Sigmoid colon (tissue), 7 donors: ENCODE results near the gene TMEM184B. TPM values are rescaled to one million over a fixed set of nuclear protein-coding genes. Genes with fewer than 3 reads are reported as not detected.

Experiments
- DNase-seq: peaks from one replicate; pipeline ENCODE4 v3.0.0-alpha.2; 2019
- H3K27ac ChIP-seq, 4 donors: fragments of 200-600 bp; sonication (generic); one replicate each; pipeline ENCODE4 v1.5.1; 2016 to 2019; ENCODE audit warnings: mild to moderate bottlenecking in 1 of 4
- H3K27me3 ChIP-seq, 3 donors: fragments of 200-600 bp; sonication (generic); one replicate each; pipeline ENCODE4 v1.5.1; 2019; ENCODE audit warnings: mild to moderate bottlenecking in 1 of 3
- H3K36me3 ChIP-seq, 4 donors: fragments of 200-600 bp; sonication (generic); one replicate each; pipeline ENCODE4 v1.5.1; 2016 to 2019
- H3K4me1 ChIP-seq, 4 donors: fragments of 200-600 bp; sonication (generic); one replicate each; pipeline ENCODE4 v1.5.1; 2017 to 2019
- H3K4me3 ChIP-seq, 4 donors: fragments of 200-600 bp; sonication (generic); one replicate each; pipeline ENCODE4 v1.5.1; 2017 to 2019; ENCODE audit warnings: mild to moderate bottlenecking in 2 of 4, moderate library complexity in 1 of 4
- H3K9me3 ChIP-seq, 4 donors: fragments of 200-600 bp in 3 of 4; sonication (generic) in 3 of 4; one replicate each; pipeline versions ENCODE4 v1.5.1 to v1.6.1; 2013 to 2019
- EP300 ChIP-seq, 4 donors: sonication (generic); formaldehyde crosslinking; IDR thresholded peaks; one replicate each; pipeline ENCODE4 v1.6.1; 2017; ENCODE audit warnings: antibody characterized with exemption in 4 of 4
- POLR2A ChIP-seq, 2 donors: fragments of 450-650 bp; IDR thresholded peaks; one replicate each; pipeline ENCODE4 v1.6.1; 2016; ENCODE audit warnings: antibody characterized with exemption in 2 of 2, mild to moderate bottlenecking in 2 of 2, moderate library complexity in 2 of 2
- POLR2AphosphoS5 ChIP-seq, 4 donors: sonication (generic); formaldehyde crosslinking; IDR thresholded peaks; one replicate each; pipeline ENCODE4 v1.6.1; 2017; ENCODE audit warnings: antibody characterized with exemption in 4 of 4
- WGBS, 2 donors: extraction: QIAGEN DNeasy Blood & Tissue Kit; methylation state at CpG; one replicate each; pipeline ENCODE4 v1.1.7; 2013; 5-methylcytosine and 5-hydroxymethylcytosine counted together
- intact Hi-C: fragments of 100-400 bp; cut with DNase I; formaldehyde crosslinking; loops from one replicate; pipeline ENCODE4 v1.15.1; 2023
- polyA plus RNA-seq, 3 donors: library from polyadenylated mRNA; stranded (reverse); fragments of 200-250 nt; gene quantifications; one replicate each; pipeline ENCODE4 v1.2.3, GENCODE V29; 2013
- total RNA-seq, 4 donors: library from RNA; depleted of rRNA; stranded (reverse); fragments of >200 nt; gene quantifications; one replicate each; pipeline ENCODE4 v1.1.0, GENCODE V29; 2016
- TF ChIP-seq, protein P1 (sequence below), 4 experiments: fragments of 450-650 bp in 3 of 4; fragments of 200-600 bp in 1 of 4; IDR thresholded peaks; one replicate each; pipeline ENCODE4 v1.5.1; 2016 to 2019; ENCODE audit warnings: antibody characterized with exemption in 4 of 4, mild to moderate bottlenecking in 3 of 4, moderate library complexity in 2 of 4
- donor health status: healthy with polysubstance abuse.
- donor health status: Bipolar disorder and iron deficiency.
- donor health status: healthy.

TMEM184B gene
- total and polyA plus RNA-seq, 7 donors = 7.2 to 96.4 (median 42.6) TPM

DNA sequence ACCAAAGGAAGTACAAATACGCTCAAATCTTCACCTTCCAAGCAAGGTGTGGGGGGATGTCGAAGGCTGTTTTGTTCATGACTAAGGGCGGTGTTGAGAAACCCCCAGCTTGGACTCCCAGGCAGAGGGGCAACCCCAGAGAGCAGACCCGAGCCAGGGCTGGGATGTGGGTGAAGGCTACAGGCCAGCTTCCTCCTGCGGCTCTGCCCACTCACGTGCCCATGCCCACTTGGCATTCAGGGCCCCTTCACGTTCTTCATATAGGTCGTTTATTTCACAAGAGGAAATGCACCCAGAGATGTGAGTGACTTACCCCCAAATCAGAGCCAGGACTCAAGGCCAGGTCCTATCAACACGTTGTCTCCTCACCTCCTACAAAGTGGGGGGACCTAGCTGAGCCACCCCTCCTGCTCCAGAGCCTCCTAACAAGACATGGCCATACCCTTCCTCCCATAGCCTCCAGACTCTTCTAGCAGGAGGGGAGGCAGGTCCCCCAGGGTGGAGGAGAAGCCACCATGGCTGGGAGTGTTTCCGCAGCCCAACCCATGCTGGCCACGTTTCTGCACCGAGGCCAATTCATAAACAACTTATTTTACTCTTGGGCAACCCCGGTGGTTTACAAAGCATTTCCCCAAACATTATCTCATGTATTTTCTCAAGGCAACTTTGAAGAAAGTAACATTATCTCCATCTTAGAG, 22.0 kb downstream of the TMEM184B start:
- TF ChIP-seq POLR2A (IDR thresholded peaks at IDR 0.05) (no peak), EP300 (IDR thresholded peaks at IDR 0.05) (no peak), POLR2AphosphoS5 (IDR thresholded peaks at IDR 0.05) (no peak)
- TF ChIP-seq, protein P1, sequence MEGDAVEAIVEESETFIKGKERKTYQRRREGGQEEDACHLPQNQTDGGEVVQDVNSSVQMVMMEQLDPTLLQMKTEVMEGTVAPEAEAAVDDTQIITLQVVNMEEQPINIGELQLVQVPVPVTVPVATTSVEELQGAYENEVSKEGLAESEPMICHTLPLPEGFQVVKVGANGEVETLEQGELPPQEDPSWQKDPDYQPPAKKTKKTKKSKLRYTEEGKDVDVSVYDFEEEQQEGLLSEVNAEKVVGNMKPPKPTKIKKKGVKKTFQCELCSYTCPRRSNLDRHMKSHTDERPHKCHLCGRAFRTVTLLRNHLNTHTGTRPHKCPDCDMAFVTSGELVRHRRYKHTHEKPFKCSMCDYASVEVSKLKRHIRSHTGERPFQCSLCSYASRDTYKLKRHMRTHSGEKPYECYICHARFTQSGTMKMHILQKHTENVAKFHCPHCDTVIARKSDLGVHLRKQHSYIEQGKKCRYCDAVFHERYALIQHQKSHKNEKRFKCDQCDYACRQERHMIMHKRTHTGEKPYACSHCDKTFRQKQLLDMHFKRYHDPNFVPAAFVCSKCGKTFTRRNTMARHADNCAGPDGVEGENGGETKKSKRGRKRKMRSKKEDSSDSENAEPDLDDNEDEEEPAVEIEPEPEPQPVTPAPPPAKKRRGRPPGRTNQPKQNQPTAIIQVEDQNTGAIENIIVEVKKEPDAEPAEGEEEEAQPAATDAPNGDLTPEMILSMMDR (IDR thresholded peaks at IDR 0.05) = no peak
- DNase-seq = no peak
- Histone ChIP-seq H3K27ac (peak overlapping the region in 1 of 4 donors; percentile 19), H3K4me3 (no peak overlapping the region), H3K9me3 (no peaks in the 10 kb centered on the region), H3K36me3 (peaks cover 6 to 19% (median 16%) of the 10 kb centered on the region in 4 donors), H3K27me3 (no peaks in the 10 kb centered on the region), H3K4me1 (peaks cover 0 to 54% (median 32%) of the 10 kb centered on the region in 4 donors)
- intact Hi-C loops = no loop called here
- WGBS, 2 donors = 81 to 86% methylated on average over 13 of the region's 13 CpGs

DNA sequence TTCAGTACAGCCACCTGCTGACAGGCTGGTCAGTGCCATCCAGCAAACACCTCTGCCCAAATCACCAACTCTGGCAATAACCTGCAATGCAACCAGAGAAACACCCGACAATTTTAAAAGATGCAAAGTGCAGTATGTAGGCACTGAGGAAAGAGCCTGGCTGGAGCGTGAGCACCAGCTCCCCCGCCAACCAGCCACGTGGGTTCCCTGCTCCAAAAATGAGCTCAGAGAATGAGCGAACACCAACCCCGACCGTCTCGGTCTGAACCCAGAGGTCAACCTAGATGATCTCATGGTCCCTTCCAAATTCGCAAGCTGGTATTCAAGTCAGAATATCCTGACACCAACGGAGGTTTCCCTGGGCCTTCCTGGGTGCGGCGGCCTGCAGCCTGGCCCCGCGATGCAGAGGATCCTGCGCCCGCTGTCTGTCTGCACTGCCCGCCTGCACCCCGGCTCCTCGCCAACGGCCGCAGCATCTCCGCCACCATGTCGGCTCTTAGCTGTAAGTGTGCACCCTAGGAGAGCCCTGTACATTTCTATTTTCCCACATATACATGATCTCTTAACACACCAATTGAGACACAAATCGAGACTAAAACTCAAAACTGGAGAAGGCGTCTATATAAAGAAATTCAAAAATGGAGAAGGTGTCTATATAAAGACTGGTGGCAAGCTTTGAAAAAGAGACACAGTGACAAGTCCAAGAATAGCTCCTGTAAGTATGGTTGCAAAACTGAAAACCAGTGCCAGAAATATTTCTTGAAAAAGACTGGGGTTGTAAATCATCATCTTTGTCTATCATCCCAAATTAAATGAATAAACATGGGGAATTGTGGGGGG, 22.8 kb downstream of the TMEM184B start:
- Histone ChIP-seq H3K9me3 (no peaks in the 10 kb centered on the region), H3K36me3 (peaks cover 14 to 27% (median 23%) of the 10 kb centered on the region in 4 donors), H3K4me3 (no peak overlapping the region), H3K27me3 (no peaks in the 10 kb centered on the region), H3K27ac (no peak overlapping the region), H3K4me1 (peaks cover 0 to 56% (median 32%) of the 10 kb centered on the region in 4 donors)
- WGBS, 2 donors = 95 to 96% methylated on average over 25 of the region's 25 CpGs
- TF ChIP-seq POLR2AphosphoS5 (IDR thresholded peaks at IDR 0.05) (no peak), POLR2A (IDR thresholded peaks at IDR 0.05) (no peak), EP300 (IDR thresholded peaks at IDR 0.05) (no peak)
- TF ChIP-seq, protein P1 (IDR thresholded peaks at IDR 0.05) = no peak
- intact Hi-C loops = no loop called here
- no peak for DNase-seq

DNA sequence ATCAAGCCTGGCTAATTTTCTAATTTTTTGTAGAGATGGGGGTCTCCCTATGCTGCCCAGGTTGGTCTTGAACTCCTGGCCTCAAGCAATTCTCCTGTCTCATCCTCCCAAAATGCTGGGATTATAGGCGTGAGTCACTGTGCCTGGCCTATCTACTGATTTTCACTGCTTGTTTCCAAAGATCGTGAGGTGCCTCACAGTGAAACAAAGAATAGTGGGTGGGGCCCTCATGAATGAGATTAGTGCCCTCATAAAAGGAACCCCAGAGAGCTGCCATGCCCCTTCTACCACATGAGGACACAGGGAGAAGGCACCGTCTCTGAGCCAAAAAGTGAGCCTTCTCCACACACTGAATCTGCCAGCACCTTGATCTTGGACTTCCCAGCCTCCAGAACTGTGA, 23.5 kb downstream of the TMEM184B start:
- WGBS, 2 donors = 75 to 90% methylated on average over 3 of the region's 3 CpGs
- no peak overlapping the region for H3K27ac ChIP-seq
- H3K27me3 ChIP-seq = no peaks in the 10 kb centered on the region
- intact Hi-C loops = no loop called here
- no peak for DNase-seq
- H3K4me1 ChIP-seq = peaks cover 0 to 56% (median 32%) of the 10 kb centered on the region in 4 donors
- no peaks in the 10 kb centered on the region for H3K9me3 ChIP-seq
- H3K36me3 ChIP-seq = peaks cover 19 to 34% (median 27%) of the 10 kb centered on the region in 4 donors
- no peak overlapping the region for H3K4me3 ChIP-seq
- no peak for TF ChIP-seq POLR2A (IDR thresholded peaks at IDR 0.05)
- no peak for TF ChIP-seq POLR2AphosphoS5 (IDR thresholded peaks at IDR 0.05)
- TF ChIP-seq EP300 (IDR thresholded peaks at IDR 0.05) = no peak
- TF ChIP-seq, protein P1 (IDR thresholded peaks at IDR 0.05) = no peak

DNA sequence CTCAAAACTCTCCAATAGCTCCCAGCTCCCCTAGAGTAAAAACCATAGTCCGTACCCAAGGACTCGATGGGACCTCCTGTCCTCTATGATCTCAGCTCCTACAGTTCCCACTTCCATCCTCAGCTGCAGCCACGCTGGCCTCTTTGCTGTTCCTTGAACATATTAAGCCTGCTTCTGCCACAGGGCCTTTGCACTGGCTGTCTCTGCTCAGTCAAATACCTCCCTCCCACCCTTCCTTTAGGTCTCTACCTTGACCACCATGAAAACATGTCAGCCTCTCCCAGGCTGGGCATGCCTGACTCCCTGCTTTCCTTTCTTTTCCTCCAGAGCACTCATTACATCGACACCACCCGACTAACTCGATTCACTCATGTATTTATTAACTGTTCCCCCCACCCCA, 24.5 kb downstream of the TMEM184B start:
- Histone ChIP-seq H3K27me3 (no peaks in the 10 kb centered on the region), H3K4me1 (peaks cover 0 to 56% (median 33%) of the 10 kb centered on the region in 4 donors), H3K27ac (peak overlapping the region in 1 of 4 donors; percentile 68), H3K36me3 (peaks cover 19 to 43% (median 28%) of the 10 kb centered on the region in 4 donors), H3K4me3 (no peak overlapping the region), H3K9me3 (no peaks in the 10 kb centered on the region)
- DNase-seq = no peak
- no peak for TF ChIP-seq EP300 (IDR thresholded peaks at IDR 0.05)
- TF ChIP-seq POLR2AphosphoS5 (IDR thresholded peaks at IDR 0.05) = no peak
- no peak for TF ChIP-seq POLR2A (IDR thresholded peaks at IDR 0.05)
- TF ChIP-seq, protein P1 (IDR thresholded peaks at IDR 0.05) = no peak
- WGBS, 2 donors = 97 to 99% methylated on average over 6 of the region's 6 CpGs
- intact Hi-C loops = no loop called here
